HepG2 (cell line): ENCODE results near the gene CFAP70. TPM values are rescaled to one million over a fixed set of nuclear protein-coding genes. Genes with fewer than 3 reads are reported as not detected.

ENCODE experiments used
- CTCF ChIP-seq: sonication (generic); formaldehyde crosslinking; IDR thresholded peaks from 2 replicates; pipeline ENCODE4 v1.5.0; 2020; ENCODE audit warnings: mild to moderate bottlenecking, missing genetic modification reagents, moderate library complexity
- E2F2 ChIP-seq: sonication (generic); formaldehyde crosslinking; IDR thresholded peaks from 2 replicates; pipeline ENCODE4 v1.4.0; 2020; ENCODE audit warnings: missing genetic modification reagents, borderline replicate concordance
- FOXA3 ChIP-seq: IDR thresholded peaks from 2 replicates; pipeline ENCODE4 v1.6.1; 2016; ENCODE audit warnings: missing genetic modification reagents, missing compliant biosample characterization
- MAFG ChIP-seq: sonication (generic); formaldehyde crosslinking; IDR thresholded peaks from 2 replicates; pipeline ENCODE4 v1.5.1; 2020; ENCODE audit warnings: mild to moderate bottlenecking, missing genetic modification reagents
- MAX ChIP-seq: IDR thresholded peaks from 2 replicates; pipeline ENCODE4 v1.6.1; 2012; ENCODE audit warnings: inconsistent platforms
- MEIS1 ChIP-seq: sonication (generic); formaldehyde crosslinking; IDR thresholded peaks from 2 replicates; pipeline ENCODE4 v1.9.0; 2021; ENCODE audit warnings: mild to moderate bottlenecking, missing genetic modification reagents, moderate library complexity, borderline replicate concordance
- MIER3 ChIP-seq: IDR thresholded peaks from 2 replicates; pipeline ENCODE4 v1.6.1; 2016; ENCODE audit warnings: missing compliant biosample characterization, borderline replicate concordance
- PTBP1 ChIP-seq: fragments of 200-400 bp; formaldehyde crosslinking; IDR thresholded peaks from 2 replicates; pipeline ENCODE4 v1.6.1; 2018; ENCODE audit warnings: low read length, low read depth; ENCODE audit not compliant: poor library complexity, severe bottlenecking
- SMARCC2 ChIP-seq: fragments of 450-650 bp; IDR thresholded peaks from 2 replicates; pipeline ENCODE4 v1.6.1; 2017; ENCODE audit warnings: antibody characterized with exemption, mild to moderate bottlenecking
- TAF15 ChIP-seq: fragments of 200-400 bp; formaldehyde crosslinking; IDR thresholded peaks from one replicate; pipeline ENCODE4 v1.6.1; 2018; ENCODE audit warnings: mild to moderate bottlenecking, low read depth, low read length; ENCODE audit not compliant: poor library complexity, severe bottlenecking
- TBX2 ChIP-seq: sonication (generic); formaldehyde crosslinking; IDR thresholded peaks from 2 replicates; pipeline ENCODE4 v1.5.0; 2020; ENCODE audit warnings: missing genetic modification reagents, mild to moderate bottlenecking, borderline replicate concordance
- YEATS2 ChIP-seq: sonication (generic); formaldehyde crosslinking; IDR thresholded peaks from 2 replicates; pipeline ENCODE4 v1.4.0; 2020; ENCODE audit warnings: missing genetic modification reagents, borderline replicate concordance
- ZBTB33 ChIP-seq: sonication (generic); formaldehyde crosslinking; IDR thresholded peaks from 2 replicates; pipeline ENCODE4 v1.4.0; 2020; ENCODE audit warnings: missing genetic modification reagents
- ZNF280B ChIP-seq: sonication (generic); formaldehyde crosslinking; IDR thresholded peaks from 2 replicates; pipeline ENCODE4 v1.5.0; 2020; ENCODE audit warnings: missing genetic modification reagents, mild to moderate bottlenecking, borderline replicate concordance
- ZNF841 ChIP-seq: sonication (generic); formaldehyde crosslinking; IDR thresholded peaks from 2 replicates; pipeline ENCODE4 v1.8.1; 2023; ENCODE audit warnings: missing genetic modification reagents, borderline replicate concordance
- polyA plus RNA-seq, 8 experiments: library from polyadenylated mRNA; depleted of rRNA in 3 of 8; stranded (reverse) in 7 of 8; unstranded in 1 of 8; fragments of >200 nt; fragmentation: Illumina TruSeq in 4 of 8; extraction: Trizol in 4 of 8; gene quantifications; 2 replicates each; pipeline versions ENCODE4 v1.2.1 to v1.2.3, GENCODE V29; 2011 to 2016; ENCODE audit warnings: low read depth in 4 of 8, missing spikeins in 1 of 8, mixed read lengths in 1 of 8; ENCODE audit not compliant: insufficient read depth in 1 of 8
- total RNA-seq, 5 experiments: library from RNA; depleted of rRNA; stranded (reverse); fragments of >200 nt; fragmentation: Illumina TruSeq; extraction: Trizol; gene quantifications; 2 replicates each; pipeline ENCODE4 v1.2.3, GENCODE V29; 2016; ENCODE audit warnings: low read depth in 1 of 5
- TF ChIP-seq, protein P1 (sequence below): sonication (generic); formaldehyde crosslinking; IDR thresholded peaks from 2 replicates; pipeline ENCODE4 v1.9.0; 2021; ENCODE audit warnings: missing genetic modification reagents, mild to moderate bottlenecking, borderline replicate concordance

The CFAP70 gene
- total and polyA plus RNA-seq, 2 of the 13 experiments (the other 11 are each of a cell fraction or from before 2014, with no cell fraction given): 0.27 to 0.38 TPM

DNA sequence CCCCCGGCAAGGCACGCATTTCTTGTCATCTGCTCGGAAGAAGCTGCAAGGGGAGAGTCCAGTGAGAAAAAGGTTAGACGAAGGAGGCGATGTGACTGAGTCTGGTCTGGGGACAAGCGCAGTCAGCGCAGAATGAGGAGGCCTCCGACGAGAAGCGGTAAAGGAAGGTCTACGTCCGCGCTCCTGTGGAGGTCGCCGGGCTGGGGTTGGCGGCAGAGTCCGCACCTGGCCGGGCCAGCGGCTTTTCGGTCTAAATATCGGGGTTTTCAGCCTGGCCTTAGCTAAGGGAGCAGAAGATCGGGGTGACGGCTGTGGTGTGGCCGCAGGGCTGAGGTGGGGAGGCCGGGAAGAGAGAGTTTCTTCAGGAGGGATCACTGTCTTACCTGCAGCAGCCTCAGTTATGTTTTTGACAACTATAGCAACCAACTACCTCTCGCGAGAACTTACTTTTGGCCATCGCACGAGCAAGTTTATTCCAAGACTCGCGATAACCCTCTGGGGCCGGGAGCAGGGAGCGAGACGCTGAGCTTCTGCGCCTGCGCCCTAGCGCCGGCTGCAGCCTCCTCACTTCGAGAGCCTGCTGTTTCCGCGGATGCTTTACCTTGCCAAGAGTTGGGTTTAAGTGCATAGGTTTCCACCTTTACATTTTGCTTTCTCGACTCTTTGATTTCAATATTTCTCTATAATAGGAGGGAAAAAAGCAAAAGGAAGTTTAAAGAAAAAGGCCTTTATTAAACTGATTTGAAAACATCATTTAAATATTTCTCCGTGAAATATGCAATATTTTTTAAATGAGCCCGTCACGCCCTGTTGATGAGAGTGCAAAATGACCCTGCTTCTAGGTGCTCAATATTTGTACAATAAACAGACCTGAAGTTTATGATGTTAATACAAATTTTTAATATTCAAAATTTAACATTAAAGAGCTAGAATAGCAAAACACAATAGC lies at the start of gene CFAP70 (continued):
- TF ChIP-seq TBX2 (no peak), ZNF280B (CRISPR knock-in tag) (peak; percentile 53; the same call in 1 of the 2 replicates), MEIS1 (CRISPR knock-in tag) (no peak), SMARCC2 (no peak), FOXA3 (CRISPR knock-in tag) (no peak; the same call in 1 of the 2 replicates), CTCF (CRISPR knock-in tag) (no peak), MAX (no peak; the same call in 1 of the 2 replicates), E2F2 (CRISPR knock-in tag) (no peak), PTBP1 (no peak), MAFG (no peak), TAF15 (no peak), MIER3 (no peak), ZBTB33 (CRISPR knock-in tag) (no peak), ZNF841 (CRISPR knock-in tag) (no peak), YEATS2 (CRISPR knock-in tag) (peak; percentile 88)
- TF ChIP-seq, protein P1, sequence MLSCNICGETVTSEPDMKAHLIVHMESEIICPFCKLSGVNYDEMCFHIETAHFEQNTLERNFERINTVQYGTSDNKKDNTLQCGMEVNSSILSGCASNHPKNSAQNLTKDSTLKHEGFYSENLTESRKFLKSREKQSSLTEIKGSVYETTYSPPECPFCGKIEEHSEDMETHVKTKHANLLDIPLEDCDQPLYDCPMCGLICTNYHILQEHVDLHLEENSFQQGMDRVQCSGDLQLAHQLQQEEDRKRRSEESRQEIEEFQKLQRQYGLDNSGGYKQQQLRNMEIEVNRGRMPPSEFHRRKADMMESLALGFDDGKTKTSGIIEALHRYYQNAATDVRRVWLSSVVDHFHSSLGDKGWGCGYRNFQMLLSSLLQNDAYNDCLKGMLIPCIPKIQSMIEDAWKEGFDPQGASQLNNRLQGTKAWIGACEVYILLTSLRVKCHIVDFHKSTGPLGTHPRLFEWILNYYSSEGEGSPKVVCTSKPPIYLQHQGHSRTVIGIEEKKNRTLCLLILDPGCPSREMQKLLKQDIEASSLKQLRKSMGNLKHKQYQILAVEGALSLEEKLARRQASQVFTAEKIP: no peak
